HEK293 (cell line): Measurements from ENCODE around the gene IL4R.

ENCODE experiments used
- CTCF ChIA-PET: fragments of 350-600 bp; formaldehyde crosslinking; extraction: SDS; loops from one replicate; lab custom pipeline; 2021; ENCODE audit warnings: antibody characterized with exemption; lab: Yijun Ruan, JAX
- POLR2A ChIA-PET: fragments of 300-600 bp; formaldehyde crosslinking; extraction: SDS; loops from one replicate; lab custom pipeline; 2020; ENCODE audit warnings: antibody characterized with exemption, inconsistent platforms; lab: Yijun Ruan, JAX
- H3K27ac ChIP-seq: fragments of 200-500 bp; sonication (Bioruptor generic); 2 replicates; pipeline ENCODE4 v1.5.1; 2014; ENCODE audit warnings: low read depth, low read length, control low read depth, inconsistent platforms; ENCODE audit errors: extremely low read depth
- H3K36me3 ChIP-seq, 2 experiments: fragments of 200-500 bp in 1 of 2; sonication (Bioruptor generic) in 1 of 2; 1 replicate in 1 of 2; 2 replicates in 1 of 2; pipeline ENCODE4 v1.5.1; 2014 to 2017; ENCODE audit warnings: inconsistent platforms in 2 of 2, low read length in 2 of 2; ENCODE audit not compliant: control insufficient read depth in 2 of 2, insufficient read depth in 1 of 2
- H3K4me1 ChIP-seq: fragments of 200-500 bp; sonication (Bioruptor generic); 2 replicates; pipeline ENCODE4 v1.5.1; 2014; ENCODE audit warnings: mild to moderate bottlenecking, low read length, inconsistent platforms; ENCODE audit not compliant: control insufficient read depth, insufficient read depth
- H3K4me3 ChIP-seq: 2 replicates; pipeline ENCODE4 v1.5.1; 2011; ENCODE audit warnings: low read depth, mild to moderate bottlenecking, control low read depth, low read length, moderate library complexity
- H3K9me3 ChIP-seq: fragments of 200-500 bp; sonication (Bioruptor generic); 2 replicates; pipeline ENCODE4 v1.5.1; 2014; ENCODE audit warnings: low read depth, low read length, inconsistent platforms; ENCODE audit not compliant: control insufficient read depth, insufficient read depth
- FEZF1 ChIP-seq: fragments of 450-650 bp; formaldehyde crosslinking; IDR thresholded peaks from 2 replicates; pipeline ENCODE4 v1.5.1; 2016; ENCODE audit warnings: missing biosample characterization, missing genetic modification characterization
- GFI1B ChIP-seq: fragments of 450-650 bp; formaldehyde crosslinking; IDR thresholded peaks from 2 replicates; pipeline ENCODE4 v1.5.1; 2016; ENCODE audit warnings: missing biosample characterization, missing genetic modification characterization
- HOXD13 ChIP-seq: sonication (generic); formaldehyde crosslinking; IDR thresholded peaks from 2 replicates; pipeline ENCODE4 v1.8.0; 2022; ENCODE audit warnings: missing genetic modification reagents, borderline replicate concordance
- KLF16 ChIP-seq: fragments of 450-650 bp; formaldehyde crosslinking; IDR thresholded peaks from 2 replicates; pipeline ENCODE4 v1.5.1; 2017; ENCODE audit warnings: missing biosample characterization, missing genetic modification characterization
- MZF1 ChIP-seq: fragments of 450-650 bp; formaldehyde crosslinking; IDR thresholded peaks from 2 replicates; pipeline ENCODE4 v1.5.1; 2017; ENCODE audit warnings: missing biosample characterization, missing genetic modification characterization, borderline replicate concordance
- REPIN1 ChIP-seq: fragments of 450-650 bp; formaldehyde crosslinking; IDR thresholded peaks from 2 replicates; pipeline ENCODE4 v1.5.1; 2017; ENCODE audit warnings: missing biosample characterization, missing genetic modification characterization, low read depth
- SCRT2 ChIP-seq: fragments of 450-650 bp; formaldehyde crosslinking; IDR thresholded peaks from 2 replicates; pipeline ENCODE4 v1.5.1; 2016; ENCODE audit warnings: missing biosample characterization, missing genetic modification characterization
- ZBTB26 ChIP-seq: fragments of 450-650 bp; formaldehyde crosslinking; optimal IDR thresholded peaks from 2 replicates; pipeline ENCODE3; 2016; ENCODE audit warnings: missing biosample characterization, mild to moderate bottlenecking, missing genetic modification characterization
- ZNF169 ChIP-seq: fragments of 450-650 bp; formaldehyde crosslinking; IDR thresholded peaks from 2 replicates; pipeline ENCODE4 v1.5.1; 2016; ENCODE audit warnings: missing biosample characterization, missing genetic modification characterization
- ZNF24 ChIP-seq: fragments of 450-650 bp; formaldehyde crosslinking; IDR thresholded peaks from 2 replicates; pipeline ENCODE4 v1.5.1; 2016; ENCODE audit warnings: missing biosample characterization, missing genetic modification characterization
- ZNF529 ChIP-seq: fragments of 450-650 bp; formaldehyde crosslinking; IDR thresholded peaks from 2 replicates; pipeline ENCODE4 v1.5.1; 2017; ENCODE audit warnings: missing genetic modification characterization, missing biosample characterization; ENCODE audit not compliant: insufficient replicate concordance
- ZNF544 ChIP-seq: fragments of 450-650 bp; formaldehyde crosslinking; IDR thresholded peaks from 2 replicates; pipeline ENCODE4 v1.5.0; 2017; ENCODE audit warnings: missing biosample characterization, missing genetic modification characterization
- ZNF645 ChIP-seq: fragments of 450-650 bp; formaldehyde crosslinking; IDR thresholded peaks from 2 replicates; pipeline ENCODE4; 2016; ENCODE audit warnings: missing biosample characterization, missing genetic modification characterization
- ZNF654 ChIP-seq: fragments of 450-650 bp; formaldehyde crosslinking; IDR thresholded peaks from 2 replicates; pipeline ENCODE4 v1.5.1; 2016; ENCODE audit warnings: low read depth, missing biosample characterization, missing genetic modification characterization
- TF ChIP-seq, protein P1 (sequence below): fragments of 450-650 bp; formaldehyde crosslinking; IDR thresholded peaks from 2 replicates; pipeline ENCODE4 v1.5.1; 2016; ENCODE audit warnings: missing biosample characterization, missing genetic modification characterization
- TF ChIP-seq, protein P2 (sequence below): fragments of 450-650 bp; formaldehyde crosslinking; IDR thresholded peaks from 2 replicates; pipeline ENCODE4 v1.5.1; 2016; ENCODE audit warnings: missing biosample characterization, missing genetic modification characterization

Gene IL4R

GRCh38 chr16:27374804-27375425 is 61.1 kb downstream of the IL4R start (continued):
- TF ChIP-seq, protein P1, sequence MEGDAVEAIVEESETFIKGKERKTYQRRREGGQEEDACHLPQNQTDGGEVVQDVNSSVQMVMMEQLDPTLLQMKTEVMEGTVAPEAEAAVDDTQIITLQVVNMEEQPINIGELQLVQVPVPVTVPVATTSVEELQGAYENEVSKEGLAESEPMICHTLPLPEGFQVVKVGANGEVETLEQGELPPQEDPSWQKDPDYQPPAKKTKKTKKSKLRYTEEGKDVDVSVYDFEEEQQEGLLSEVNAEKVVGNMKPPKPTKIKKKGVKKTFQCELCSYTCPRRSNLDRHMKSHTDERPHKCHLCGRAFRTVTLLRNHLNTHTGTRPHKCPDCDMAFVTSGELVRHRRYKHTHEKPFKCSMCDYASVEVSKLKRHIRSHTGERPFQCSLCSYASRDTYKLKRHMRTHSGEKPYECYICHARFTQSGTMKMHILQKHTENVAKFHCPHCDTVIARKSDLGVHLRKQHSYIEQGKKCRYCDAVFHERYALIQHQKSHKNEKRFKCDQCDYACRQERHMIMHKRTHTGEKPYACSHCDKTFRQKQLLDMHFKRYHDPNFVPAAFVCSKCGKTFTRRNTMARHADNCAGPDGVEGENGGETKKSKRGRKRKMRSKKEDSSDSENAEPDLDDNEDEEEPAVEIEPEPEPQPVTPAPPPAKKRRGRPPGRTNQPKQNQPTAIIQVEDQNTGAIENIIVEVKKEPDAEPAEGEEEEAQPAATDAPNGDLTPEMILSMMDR (tag by site-specific recombination): peak; percentile 54; the same call in 1 of the 2 replicates
- TF ChIP-seq ZNF169 (no peak), ZNF544 (tag by site-specific recombination) (no peak), MZF1 (tag by site-specific recombination) (no peak), GFI1B (tag by site-specific recombination) (no peak), ZNF645 (tag by site-specific recombination) (no peak), KLF16 (no peak)
- TF ChIP-seq, protein P2, sequence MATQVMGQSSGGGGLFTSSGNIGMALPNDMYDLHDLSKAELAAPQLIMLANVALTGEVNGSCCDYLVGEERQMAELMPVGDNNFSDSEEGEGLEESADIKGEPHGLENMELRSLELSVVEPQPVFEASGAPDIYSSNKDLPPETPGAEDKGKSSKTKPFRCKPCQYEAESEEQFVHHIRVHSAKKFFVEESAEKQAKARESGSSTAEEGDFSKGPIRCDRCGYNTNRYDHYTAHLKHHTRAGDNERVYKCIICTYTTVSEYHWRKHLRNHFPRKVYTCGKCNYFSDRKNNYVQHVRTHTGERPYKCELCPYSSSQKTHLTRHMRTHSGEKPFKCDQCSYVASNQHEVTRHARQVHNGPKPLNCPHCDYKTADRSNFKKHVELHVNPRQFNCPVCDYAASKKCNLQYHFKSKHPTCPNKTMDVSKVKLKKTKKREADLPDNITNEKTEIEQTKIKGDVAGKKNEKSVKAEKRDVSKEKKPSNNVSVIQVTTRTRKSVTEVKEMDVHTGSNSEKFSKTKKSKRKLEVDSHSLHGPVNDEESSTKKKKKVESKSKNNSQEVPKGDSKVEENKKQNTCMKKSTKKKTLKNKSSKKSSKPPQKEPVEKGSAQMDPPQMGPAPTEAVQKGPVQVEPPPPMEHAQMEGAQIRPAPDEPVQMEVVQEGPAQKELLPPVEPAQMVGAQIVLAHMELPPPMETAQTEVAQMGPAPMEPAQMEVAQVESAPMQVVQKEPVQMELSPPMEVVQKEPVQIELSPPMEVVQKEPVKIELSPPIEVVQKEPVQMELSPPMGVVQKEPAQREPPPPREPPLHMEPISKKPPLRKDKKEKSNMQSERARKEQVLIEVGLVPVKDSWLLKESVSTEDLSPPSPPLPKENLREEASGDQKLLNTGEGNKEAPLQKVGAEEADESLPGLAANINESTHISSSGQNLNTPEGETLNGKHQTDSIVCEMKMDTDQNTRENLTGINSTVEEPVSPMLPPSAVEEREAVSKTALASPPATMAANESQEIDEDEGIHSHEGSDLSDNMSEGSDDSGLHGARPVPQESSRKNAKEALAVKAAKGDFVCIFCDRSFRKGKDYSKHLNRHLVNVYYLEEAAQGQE (tag by site-specific recombination): no peak

- no peaks in the 10 kb centered on the region for H3K4me1 ChIP-seq
- no peaks in the 10 kb centered on the region for H3K9me3 ChIP-seq
- ChIA-PET CTCF (interaction anchor here (1.0 kb wide), 1 partner anchor 143 kb away, joined by 3 read pairs; no protein-coding TSS in a partner anchor), POLR2A (no interaction called here)
- H3K4me3 ChIP-seq: no peak overlapping the region
- H3K27ac ChIP-seq: no peak overlapping the region
- TF ChIP-seq REPIN1 (no peak), ZNF24 (tag by site-specific recombination) (no peak), HOXD13 (CRISPR knock-in tag) (no peak), ZNF529 (tag by site-specific recombination) (no peak), FEZF1 (tag by site-specific recombination) (no peak), ZNF654 (tag by site-specific recombination) (no peak), SCRT2 (tag by site-specific recombination) (peak; percentile 62; the same call in 1 of the 2 replicates), ZBTB26 (tag by site-specific recombination) (no peak)
- no peaks in the 10 kb centered on the region for H3K36me3 ChIP-seq
Measured at GRCh38 chr16:27377666-27378485, 64.1 kb downstream of the IL4R start.
